HG03159 (cell line): ENCODE data around the gene AOC2.
"Not testable (repeated sequence)": the region's sequence is repeated elsewhere in the genome, so short reads cannot be mapped to it uniquely, and the experiment has no call there.

Source experiments
- ATAC-seq: cut with Tn5 transposase; IDR thresholded peaks from one replicate; pipeline ENCODE4 v1.9.1; 2021; ENCODE audit warnings: mild to moderate bottlenecking, moderate library complexity; ENCODE audit not compliant: unreplicated experiment

Gene AOC2

GRCh38 chr17:42853004-42853403, 8.6 kb downstream of the AOC2 start:
- no peak for ATAC-seq

DNA sequence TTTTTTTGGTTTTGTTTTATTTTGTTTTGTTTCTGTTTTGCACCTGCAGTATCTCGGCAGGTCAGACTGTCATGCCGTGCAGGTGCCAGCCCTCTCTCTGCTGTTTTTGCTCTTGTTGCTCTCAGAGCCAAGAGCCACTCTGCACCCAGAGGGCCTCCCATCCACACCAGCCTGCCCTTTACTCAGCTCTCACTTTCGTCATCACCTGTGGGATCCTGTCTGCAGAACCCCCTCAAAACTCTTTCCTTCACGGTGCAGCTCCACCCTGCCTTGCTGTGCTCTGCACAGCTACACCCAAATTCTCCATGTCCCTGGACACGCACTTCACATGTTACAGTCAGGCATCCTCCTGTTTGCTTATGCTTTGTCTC, 9.2 kb downstream of the AOC2 start:
- no peak for ATAC-seq

GRCh38 chr17:42853968-42854790, 9.8 kb downstream of the AOC2 start:
- no peak for ATAC-seq

DNA sequence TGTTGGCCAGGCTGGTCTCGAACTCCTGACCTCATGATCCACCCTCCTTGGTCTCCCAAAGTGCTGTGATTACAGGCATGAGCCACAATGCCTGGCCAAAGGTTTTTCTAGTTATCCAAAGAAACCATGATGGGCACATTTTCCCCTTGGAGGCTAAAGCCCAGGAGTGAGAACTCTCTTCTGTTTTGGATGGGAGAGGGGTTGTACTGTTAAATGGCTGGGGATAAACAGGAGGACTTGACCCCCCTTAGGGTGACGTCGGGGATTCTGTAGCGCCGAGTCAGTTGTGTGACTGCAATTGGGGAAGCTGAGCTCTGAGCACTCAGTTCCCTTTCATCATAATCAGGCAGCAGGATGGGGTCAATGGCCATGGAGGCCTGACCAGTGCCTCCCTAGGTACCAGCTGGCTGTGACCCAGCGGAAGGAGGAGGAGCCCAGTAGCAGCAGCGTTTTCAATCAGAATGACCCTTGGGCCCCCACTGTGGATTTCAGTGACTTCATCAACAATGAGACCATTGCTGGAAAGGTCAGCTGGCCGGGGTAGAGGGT, 10.7 kb downstream of the AOC2 start:
- ATAC-seq: no peak

GRCh38 chr17:42856093-42856492, 11.7 kb downstream of the AOC2 start:
- ATAC-seq: not testable (repeated sequence)

GRCh38 chr17:42856516-42856915, 12.1 kb downstream of the AOC2 start:
- not testable (repeated sequence) for ATAC-seq

DNA sequence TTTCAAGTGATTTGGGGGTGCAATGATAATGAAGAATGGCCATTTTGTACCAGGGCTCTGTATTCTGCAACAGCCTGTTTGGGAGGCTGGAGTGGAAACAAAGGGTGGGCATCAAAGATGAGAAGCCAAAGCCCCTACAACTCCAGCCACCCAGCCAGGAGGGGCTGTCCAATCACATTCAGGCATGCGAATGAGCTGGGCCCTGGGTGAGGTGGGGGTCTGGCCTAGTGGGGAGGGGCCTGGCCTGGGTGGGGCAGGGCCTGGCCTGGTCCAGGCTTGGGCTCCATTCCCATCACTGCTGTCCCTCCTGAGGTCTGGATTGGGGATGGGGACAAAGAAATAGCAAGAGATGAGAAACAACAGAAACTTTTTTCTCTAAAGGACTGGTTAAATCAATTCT, 13.0 kb downstream of the AOC2 start:
- no peak for ATAC-seq

DNA sequence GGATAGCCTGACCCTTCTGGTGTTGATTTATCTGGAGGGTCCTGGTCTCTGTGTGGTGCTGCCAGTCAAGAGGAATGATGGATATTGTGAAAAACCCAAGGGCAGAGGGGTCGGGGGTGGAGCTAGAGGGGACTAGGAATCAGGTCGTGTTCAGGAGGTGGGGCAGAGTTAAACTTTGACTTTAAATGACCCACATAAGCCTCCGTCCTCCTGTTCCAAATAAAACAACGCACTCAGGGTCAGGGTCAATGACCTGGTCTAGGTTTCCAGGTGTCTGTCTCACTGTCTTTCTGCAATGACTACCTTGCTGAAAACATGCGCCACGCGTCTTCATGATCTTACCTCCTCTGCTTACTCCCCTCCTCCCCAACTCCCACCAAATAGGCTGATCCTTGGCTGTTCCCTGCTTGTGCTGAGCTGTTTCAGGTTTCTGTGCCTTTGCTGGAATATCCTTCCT, 21.3 kb downstream of the AOC2 start:
- no peak for ATAC-seq

DNA sequence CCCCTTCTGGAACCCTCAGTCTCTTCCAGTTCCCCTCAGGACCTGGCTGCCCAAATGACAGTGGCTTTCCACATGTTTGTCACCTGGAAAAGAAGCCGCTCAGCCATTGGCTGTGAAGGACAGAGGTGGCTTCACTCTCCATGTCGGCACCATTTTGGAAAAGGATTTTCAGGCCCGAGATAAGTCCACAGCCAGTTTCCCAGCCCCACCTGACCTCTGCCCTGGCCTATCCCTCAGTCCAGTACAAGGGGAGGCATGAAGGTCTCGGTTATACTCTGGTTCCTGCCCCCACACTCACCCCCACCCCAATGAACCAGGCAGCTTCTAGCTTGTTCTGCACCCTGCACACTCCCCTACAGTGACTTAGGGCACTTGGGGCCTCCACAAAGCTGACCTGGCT, 21.8 kb downstream of the AOC2 start:
- no peak for ATAC-seq

GRCh38 chr17:42866631-42867575, 22.5 kb downstream of the AOC2 start:
- no peak for ATAC-seq

GRCh38 chr17:42867694-42868261, 23.4 kb downstream of the AOC2 start:
- not testable (repeated sequence) for ATAC-seq

- ATAC-seq: no peak
Observed at GRCh38 chr17:42868338-42868737, 24.0 kb downstream of the AOC2 start.

DNA sequence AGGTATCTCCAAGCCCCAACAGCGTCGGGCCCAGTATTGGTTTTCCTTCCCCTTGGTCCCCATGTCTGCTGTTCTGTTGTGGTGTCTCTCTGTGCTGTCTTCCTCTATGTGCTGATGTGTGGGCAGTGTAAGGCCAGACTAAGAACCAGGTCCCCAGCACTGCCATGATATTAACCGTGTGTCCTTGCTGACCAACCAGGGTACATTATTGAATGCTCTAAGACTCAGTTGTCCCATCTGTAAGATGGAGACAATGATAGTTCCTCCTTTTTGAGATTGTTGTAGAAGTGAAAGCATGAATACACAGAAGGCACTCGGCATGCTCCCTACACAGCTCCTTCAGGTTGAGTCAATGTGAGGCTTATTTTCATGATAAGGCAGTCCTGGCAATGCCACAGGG, 27.3 kb downstream of the AOC2 start:
- no peak for ATAC-seq

DNA sequence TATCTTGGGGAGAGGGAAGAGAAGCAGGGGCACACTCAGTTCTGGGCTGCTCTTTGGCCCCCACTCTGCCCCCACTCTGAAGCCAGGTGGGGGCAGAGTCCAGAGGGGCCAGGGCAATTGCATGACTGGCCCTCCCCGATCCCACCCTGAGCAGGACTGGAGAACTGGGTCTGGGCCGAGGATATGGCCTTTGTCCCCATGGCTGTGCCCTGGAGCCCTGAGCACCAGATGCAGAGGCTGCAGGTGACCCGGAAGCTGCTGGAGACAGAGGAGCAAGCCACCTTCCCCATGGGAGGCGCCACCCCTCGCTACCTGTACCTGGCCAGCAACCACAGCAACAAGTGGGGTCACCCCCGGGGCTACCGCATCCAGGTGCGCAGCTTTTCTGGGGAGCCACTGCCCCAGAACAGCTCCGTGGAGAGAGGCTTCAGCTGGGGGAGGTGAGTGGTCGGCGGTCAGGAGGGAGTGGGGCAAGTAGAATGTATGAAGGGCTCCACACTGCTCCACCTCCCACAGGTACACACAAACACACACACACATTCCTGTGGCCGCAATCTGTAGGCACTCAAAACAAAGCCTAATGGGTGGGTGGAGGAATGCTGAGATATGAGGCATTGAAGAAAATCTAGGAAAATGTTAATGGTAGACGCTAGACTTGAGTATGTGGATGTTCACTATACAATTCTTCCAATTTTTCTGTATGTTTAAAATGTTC, 28.0 kb downstream of the AOC2 start:
- no peak for ATAC-seq

DNA sequence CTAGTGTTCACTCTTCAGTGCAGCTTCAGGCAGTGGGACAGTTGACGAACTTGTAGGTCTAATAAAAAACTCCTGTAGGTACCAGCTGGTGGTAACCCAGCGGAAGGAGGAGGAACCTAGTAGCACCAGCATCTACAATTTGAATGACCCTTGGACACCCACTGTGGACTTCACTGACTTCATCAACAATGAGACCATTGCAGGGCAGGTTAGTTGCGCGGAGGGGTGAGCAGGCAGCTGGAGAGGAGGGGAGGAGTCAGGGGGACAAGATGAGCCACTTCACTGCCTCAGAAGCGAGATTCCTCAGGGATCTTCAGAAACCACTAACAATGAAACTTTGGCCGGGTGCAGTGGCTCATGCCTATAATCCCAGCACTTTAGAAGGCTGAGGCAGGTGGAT, 28.9 kb downstream of the AOC2 start:
- no peak for ATAC-seq

- not testable (repeated sequence) for ATAC-seq
Observed at GRCh38 chr17:42873932-42874695, 29.7 kb downstream of the AOC2 start.

- no peak for ATAC-seq
Observed at GRCh38 chr17:42877037-42877436, 32.7 kb downstream of the AOC2 start.

DNA sequence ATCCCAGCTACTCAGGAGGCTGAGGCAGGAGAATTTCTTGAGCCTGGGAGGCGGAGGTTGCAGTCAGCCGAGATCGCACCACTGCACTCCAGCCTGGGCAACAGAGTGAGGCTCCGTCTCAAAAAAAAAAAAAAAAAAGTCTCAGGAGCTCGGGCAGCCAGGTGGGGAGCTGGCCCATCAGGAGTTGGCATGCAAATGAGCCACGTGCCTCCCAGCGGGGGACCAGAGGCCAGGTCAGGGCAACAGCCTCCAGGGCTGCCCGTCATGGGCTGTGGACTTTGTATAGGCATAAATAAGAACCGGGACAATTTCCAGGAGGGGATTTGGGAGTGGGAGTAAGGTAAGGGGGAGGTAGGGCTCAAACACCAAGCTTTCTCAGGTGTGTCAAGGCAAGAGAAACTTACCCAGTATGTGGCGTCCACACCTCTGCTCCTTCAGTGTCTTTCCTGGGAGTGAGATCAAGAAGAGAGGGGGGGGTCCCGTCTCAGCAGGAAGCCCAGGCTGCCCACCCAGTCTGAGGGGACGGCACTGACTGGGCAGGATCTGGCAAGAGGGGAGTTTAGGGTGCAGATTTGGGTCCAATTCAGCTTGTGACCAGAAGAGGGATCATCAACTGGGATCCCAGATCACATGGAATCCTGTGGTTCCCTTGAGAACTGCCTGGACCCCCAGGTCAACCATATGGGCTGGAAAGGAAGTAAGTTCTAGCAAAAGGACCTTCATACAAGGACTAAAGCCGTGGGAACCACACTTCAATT, 33.9 kb downstream of the AOC2 start:
- no peak for ATAC-seq
